Immature natural killer cell (primary cell): ENCODE measurements around the gene TFF3. TPM values are rescaled to one million over a fixed set of nuclear protein-coding genes. Genes with fewer than 3 reads are reported as not detected.

Experiments
- DNase-seq, 3 donors: peaks; one replicate each; pipeline ENCODE4 v3.0.0; 2022; ENCODE audit warnings: mixed read lengths in 1 of 3
- H3K27ac Mint-ChIP-seq, 6 donors: one replicate each; pipeline ENCODE4 v1.8.0; 2020; ENCODE audit warnings: mixed read lengths in 6 of 6, mild to moderate bottlenecking in 5 of 6, inconsistent platforms in 4 of 6, moderate library complexity in 3 of 6
- H3K27me3 Mint-ChIP-seq, 3 donors: one replicate each; pipeline ENCODE4 v1.8.0; 2020 to 2021; ENCODE audit warnings: low read depth in 3 of 3, mild to moderate bottlenecking in 3 of 3, mixed read lengths in 3 of 3, moderate library complexity in 3 of 3, inconsistent platforms in 1 of 3
- H3K36me3 Mint-ChIP-seq, 3 donors: one replicate each; pipeline ENCODE4 v1.8.0; 2020; ENCODE audit warnings: mixed read lengths in 3 of 3, inconsistent platforms in 2 of 3, mild to moderate bottlenecking in 2 of 3
- H3K4me1 Mint-ChIP-seq, 2 donors: one replicate each; pipeline ENCODE4 v1.8.0; 2020; ENCODE audit warnings: inconsistent platforms in 2 of 2, mild to moderate bottlenecking in 2 of 2, mixed read lengths in 2 of 2, moderate library complexity in 1 of 2
- H3K4me3 Mint-ChIP-seq, 5 donors: one replicate each; pipeline ENCODE4 v1.8.0; 2020; ENCODE audit warnings: mild to moderate bottlenecking in 5 of 5, mixed read lengths in 5 of 5, inconsistent platforms in 3 of 5, moderate library complexity in 3 of 5
- H3K9me3 Mint-ChIP-seq, 6 donors: one replicate each; pipeline ENCODE4 v1.8.0; 2020; ENCODE audit warnings: mild to moderate bottlenecking in 6 of 6, mixed read lengths in 6 of 6, inconsistent platforms in 4 of 6, moderate library complexity in 3 of 6
- polyA plus RNA-seq, 3 donors: library from polyadenylated mRNA; unstranded; fragments of 300-500 nt; fragmentation: Illumina TruSeq; gene quantifications; one replicate each; pipeline ENCODE4 v1.2.3, GENCODE V29; 2021

Gene TFF3
- polyA plus RNA-seq, 3 donors from 2014 or later: not detected

GRCh38 chr21:42264245-42265195 is 50.7 kb downstream of the TFF3 start:
- H3K4me1 Mint-ChIP-seq: peaks cover 18 to 19% of the 10 kb centered on the region in 2 donors
- peaks cover 0 to 4% (median 0%) of the 10 kb centered on the region in 3 donors for H3K36me3 Mint-ChIP-seq
- H3K27ac Mint-ChIP-seq: no peak overlapping the region
- peaks cover 2 to 8% (median 7%) of the 10 kb centered on the region in 3 donors for H3K27me3 Mint-ChIP-seq
- no peak overlapping the region for H3K4me3 Mint-ChIP-seq
- DNase-seq: no peak
- H3K9me3 Mint-ChIP-seq: no peaks in the 10 kb centered on the region

DNA sequence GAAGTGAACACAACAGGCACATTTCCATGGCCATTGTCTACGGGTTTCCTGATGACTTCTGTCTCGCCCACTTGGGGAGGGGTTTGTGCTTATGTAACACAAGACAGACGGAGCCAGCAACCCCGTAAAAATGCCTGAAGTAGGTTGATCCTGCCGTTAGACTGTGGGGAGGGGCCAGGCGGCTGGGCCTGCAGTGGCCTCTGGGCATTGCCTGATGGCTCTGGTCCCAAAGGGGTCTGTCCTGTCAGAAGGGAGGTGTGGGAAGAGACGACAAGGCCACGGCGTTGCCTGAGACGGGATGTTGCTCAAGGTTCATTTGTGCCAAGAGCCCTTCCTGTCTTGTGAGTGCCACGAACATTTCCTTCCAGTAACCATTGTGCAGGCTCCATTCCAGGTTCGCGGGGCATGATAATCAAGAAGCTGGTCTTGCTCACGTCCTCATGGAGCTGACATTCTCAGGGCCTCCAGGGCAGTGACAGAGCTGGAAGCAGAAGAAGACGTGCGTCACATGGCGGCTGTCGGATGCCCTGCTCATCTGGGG is 51.5 kb downstream of the TFF3 start:
- Mint-ChIP-seq H3K4me1 (peaks cover 17% of the 10 kb centered on the region in 2 donors), H3K27ac (no peak overlapping the region), H3K27me3 (peaks cover 2 to 8% (median 7%) of the 10 kb centered on the region in 3 donors), H3K36me3 (peaks cover 0 to 4% (median 0%) of the 10 kb centered on the region in 3 donors), H3K4me3 (no peak overlapping the region), H3K9me3 (no peaks in the 10 kb centered on the region)
- no peak for DNase-seq

DNA sequence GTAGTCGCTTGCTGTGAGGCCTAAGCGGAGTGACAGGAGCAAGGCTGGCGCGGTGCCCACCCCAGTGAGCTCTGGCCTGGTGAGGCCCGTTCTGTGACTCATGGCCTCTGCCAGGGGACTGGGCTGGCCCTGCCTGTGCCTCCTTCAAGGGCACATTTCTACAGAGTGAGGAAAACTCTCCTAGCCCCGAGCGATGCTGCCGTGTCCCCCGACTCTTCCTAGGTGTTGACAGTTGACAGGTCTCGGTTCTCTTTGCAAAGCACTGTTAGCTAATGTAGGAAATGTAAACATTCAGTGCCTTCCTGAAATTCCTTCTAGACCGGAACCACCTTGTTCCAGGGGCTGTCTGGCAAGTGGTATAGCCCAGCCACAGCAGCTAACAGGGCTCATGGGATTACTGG is 52.4 kb downstream of the TFF3 start:
- Mint-ChIP-seq H3K27me3 (peaks cover under 1 to 8% (median 3%) of the 10 kb centered on the region in 3 donors), H3K4me1 (peaks cover 15 to 17% of the 10 kb centered on the region in 2 donors), H3K27ac (no peak overlapping the region), H3K4me3 (no peak overlapping the region), H3K9me3 (no peaks in the 10 kb centered on the region), H3K36me3 (peaks cover 0 to 4% (median 0%) of the 10 kb centered on the region in 3 donors)
- DNase-seq: no peak

- Mint-ChIP-seq H3K9me3 (no peaks in the 10 kb centered on the region), H3K36me3 (peaks cover 0 to 4% (median 0%) of the 10 kb centered on the region in 3 donors), H3K4me3 (no peak overlapping the region), H3K27me3 (peaks cover 0 to 5% (median under 1%) of the 10 kb centered on the region in 3 donors), H3K27ac (no peak overlapping the region), H3K4me1 (peaks cover 7 to 8% of the 10 kb centered on the region in 2 donors)
- no peak for DNase-seq
Observed at GRCh38 chr21:42261829-42262200, 53.4 kb downstream of the TFF3 start.

Other genes with a start within 250 kb of the TFF3 start
- gene UMODL1, start 244.1 kb downstream of the TFF3 start, polyA plus RNA-seq: not detected
- gene ABCG1, start 96.3 kb downstream of the TFF3 start, polyA plus RNA-seq: 10 to 100 TPM in 1 of 3 donors, 1 to 10 TPM in 2; 4.3 to 10.9 (median 8.2) TPM
- not detected for gene TFF2, start 35.6 kb upstream of the TFF3 start, polyA plus RNA-seq
- gene TFF1, start 51.1 kb upstream of the TFF3 start, polyA plus RNA-seq: not detected
- under 1 TPM in 1 of 3 donors, not detected in 2; 0.30 TPM for gene TMPRSS3, start 80.6 kb upstream of the TFF3 start, polyA plus RNA-seq
- gene UBASH3A, start 88.5 kb upstream of the TFF3 start, polyA plus RNA-seq: under 1 TPM in 2 of 3 donors, not detected in 1; 0.38 to 0.58 TPM
- gene RSPH1, start 180.8 kb upstream of the TFF3 start, polyA plus RNA-seq: under 1 TPM in 1 of 3 donors, not detected in 2; 0.37 TPM
- gene SLC37A1, start 198.4 kb upstream of the TFF3 start, polyA plus RNA-seq: 1 to 10 TPM in 2 of 3 donors, under 1 TPM in 1; 0.09 to 6.3 (median 3.0) TPM